Liver (tissue), 9 donors: Measurements from ENCODE around the gene RASA1. TPM values are rescaled to one million over a fixed set of nuclear protein-coding genes. Genes with fewer than 3 reads are reported as not detected.
A peak's percentile ranks its signal among the peaks of the same experiment; 100 is the strongest.

Experiments
- DNase-seq: peaks from one replicate; pipeline ENCODE4 v3.0.0-alpha.2; 2017; ENCODE audit warnings: low spot score
- H3K27ac ChIP-seq, 2 donors: one replicate each; pipeline ENCODE4 v1.7.0; 2013; ENCODE audit warnings: inconsistent platforms in 2 of 2, low read length in 2 of 2, control low read depth in 1 of 2, low read depth in 1 of 2, mild to moderate bottlenecking in 1 of 2
- H3K27me3 ChIP-seq, 4 donors: one replicate each; pipeline versions ENCODE4 v1.6.1 to v1.7.0; 2013; ENCODE audit warnings: low read length in 3 of 4, inconsistent platforms in 1 of 4, mild to moderate bottlenecking in 1 of 4, moderate library complexity in 1 of 4; ENCODE audit not compliant: control insufficient read depth in 4 of 4, insufficient read depth in 4 of 4
- H3K36me3 ChIP-seq, 4 donors: one replicate each; pipeline versions ENCODE4 v1.6.1 to v1.7.0; 2013; ENCODE audit warnings: low read length in 3 of 4, mild to moderate bottlenecking in 3 of 4, low read depth in 1 of 4, moderate library complexity in 1 of 4; ENCODE audit not compliant: control insufficient read depth in 4 of 4, insufficient read depth in 3 of 4
- H3K4me1 ChIP-seq, 4 donors: one replicate each; pipeline versions ENCODE4 v1.6.1 to v1.7.0; 2013; ENCODE audit warnings: low read length in 3 of 4, mild to moderate bottlenecking in 3 of 4, moderate library complexity in 1 of 4; ENCODE audit not compliant: control insufficient read depth in 4 of 4, insufficient read depth in 4 of 4
- H3K4me3 ChIP-seq, 3 donors: one replicate each; pipeline versions ENCODE4 v1.6.1 to v1.7.0; 2013; ENCODE audit warnings: low read length in 3 of 3, control low read depth in 1 of 3, low read depth in 1 of 3, mild to moderate bottlenecking in 1 of 3
- H3K9ac ChIP-seq, 2 donors: one replicate each; pipeline ENCODE4 v1.7.0; 2013; ENCODE audit warnings: low read length in 2 of 2, mild to moderate bottlenecking in 2 of 2, moderate library complexity in 2 of 2, control low read depth in 1 of 2, low read depth in 1 of 2
- H3K9me3 ChIP-seq, 4 donors: one replicate each; pipeline versions ENCODE4 v1.6.1 to v1.7.0; 2013; ENCODE audit warnings: low read length in 3 of 4; ENCODE audit not compliant: control insufficient read depth in 4 of 4
- EGR1 ChIP-seq, 2 donors: IDR thresholded peaks; 2 replicates each; pipeline ENCODE4 v1.6.1; 2016 to 2018; ENCODE audit warnings: antibody characterized with exemption in 2 of 2, low read depth in 2 of 2
- FOXA1 ChIP-seq: IDR thresholded peaks from 2 replicates; pipeline ENCODE4 v1.6.1; 2016; ENCODE audit warnings: antibody characterized with exemption
- FOXA2 ChIP-seq: IDR thresholded peaks from 2 replicates; pipeline ENCODE4 v1.6.1; 2016; ENCODE audit warnings: antibody characterized with exemption
- GABPA ChIP-seq, 2 donors: IDR thresholded peaks in 1 of 2; conservative IDR thresholded peaks in 1 of 2; 2 replicates each; pipeline ENCODE4 v1.6.1; 2016; ENCODE audit warnings: antibody characterized with exemption in 2 of 2, mild to moderate bottlenecking in 1 of 2, moderate library complexity in 1 of 2
- HNF4A ChIP-seq, 2 donors: conservative IDR thresholded peaks; 2 replicates each; pipeline ENCODE4 v1.6.1; 2016; ENCODE audit warnings: antibody characterized with exemption in 2 of 2, mild to moderate bottlenecking in 2 of 2
- HNF4G ChIP-seq: IDR thresholded peaks from 2 replicates; pipeline ENCODE4 v1.6.1; 2016; ENCODE audit warnings: antibody characterized with exemption
- JUND ChIP-seq, 2 donors: IDR thresholded peaks; 2 replicates each; pipeline ENCODE4 v1.6.1; 2016; ENCODE audit warnings: antibody characterized with exemption in 2 of 2
- NR2F2 ChIP-seq: IDR thresholded peaks from 2 replicates; pipeline ENCODE4 v1.6.1; 2016; ENCODE audit warnings: antibody characterized with exemption
- RAD21 ChIP-seq, 2 donors: IDR thresholded peaks; 2 replicates each; pipeline ENCODE4 v1.6.1; 2016; ENCODE audit warnings: antibody characterized with exemption in 2 of 2, mild to moderate bottlenecking in 2 of 2
- RXRA ChIP-seq, 2 donors: IDR thresholded peaks; 2 replicates each; pipeline ENCODE4 v1.6.1; 2017 to 2018; ENCODE audit warnings: antibody characterized with exemption in 2 of 2, mild to moderate bottlenecking in 1 of 2
- SP1 ChIP-seq: IDR thresholded peaks from 2 replicates; pipeline ENCODE4 v1.6.1; 2018; ENCODE audit warnings: antibody characterized with exemption, mild to moderate bottlenecking
- TAF1 ChIP-seq: conservative IDR thresholded peaks from 2 replicates; pipeline ENCODE4 v1.6.1; 2016; ENCODE audit warnings: antibody characterized with exemption, mild to moderate bottlenecking
- YY1 ChIP-seq: IDR thresholded peaks from 2 replicates; pipeline ENCODE4 v1.6.1; 2016; ENCODE audit warnings: antibody characterized with exemption, mild to moderate bottlenecking
- WGBS: extraction: QIAGEN DNeasy Blood & Tissue Kit; methylation state at CpG from one replicate; pipeline ENCODE4 v1.1.7; 2013; 5-methylcytosine and 5-hydroxymethylcytosine counted together
- polyA plus RNA-seq, 2 donors: library from polyadenylated mRNA; stranded (reverse) in 1 of 2; unstranded in 1 of 2; fragments of 200-250 nt in 1 of 2; fragments of >200 nt in 1 of 2; fragmentation: Nextera tagmentation in 1 of 2; extraction: Ambion mirVana in 1 of 2; gene quantifications; one replicate each; pipeline versions ENCODE4 v1.2.1 to v1.2.3, GENCODE V29; 2013 to 2015
- total RNA-seq, 2 donors: library from RNA; depleted of rRNA; stranded (reverse); fragments of >200 nt; gene quantifications; one replicate each; pipeline ENCODE4 v1.2.3, GENCODE V29; 2014
- TF ChIP-seq, protein P1 (sequence below): IDR thresholded peaks from 2 replicates; pipeline ENCODE4 v1.6.1; 2016; ENCODE audit warnings: antibody characterized with exemption
- TF ChIP-seq, protein P2 (sequence below): IDR thresholded peaks from 2 replicates; pipeline ENCODE4 v1.6.1; 2016; ENCODE audit warnings: antibody characterized with exemption, mild to moderate bottlenecking
- TF ChIP-seq, protein P3 (sequence below): IDR thresholded peaks from 2 replicates; pipeline ENCODE4 v1.6.1; 2016; ENCODE audit warnings: antibody characterized with exemption
- TF ChIP-seq, protein P4 (sequence below): IDR thresholded peaks from 2 replicates; pipeline ENCODE4 v1.6.1; 2016; ENCODE audit warnings: antibody characterized with exemption
- TF ChIP-seq, protein P5 (sequence below): fragments of 150-350 bp; IDR thresholded peaks from 2 replicates; pipeline ENCODE4 v1.5.1; 2017; ENCODE audit warnings: improper control_type of control experiment, low read depth, low read length; ENCODE audit not compliant: missing input control
- donor health status: healthy.
- donor health status: healthy.
- donor health status: healthy.
- donor health status: healthy.
- donor health status: healthy.

The RASA1 gene
- total and polyA plus RNA-seq, 4 donors, result 3.7 to 18.1 (median 7.0) TPM

DNA sequence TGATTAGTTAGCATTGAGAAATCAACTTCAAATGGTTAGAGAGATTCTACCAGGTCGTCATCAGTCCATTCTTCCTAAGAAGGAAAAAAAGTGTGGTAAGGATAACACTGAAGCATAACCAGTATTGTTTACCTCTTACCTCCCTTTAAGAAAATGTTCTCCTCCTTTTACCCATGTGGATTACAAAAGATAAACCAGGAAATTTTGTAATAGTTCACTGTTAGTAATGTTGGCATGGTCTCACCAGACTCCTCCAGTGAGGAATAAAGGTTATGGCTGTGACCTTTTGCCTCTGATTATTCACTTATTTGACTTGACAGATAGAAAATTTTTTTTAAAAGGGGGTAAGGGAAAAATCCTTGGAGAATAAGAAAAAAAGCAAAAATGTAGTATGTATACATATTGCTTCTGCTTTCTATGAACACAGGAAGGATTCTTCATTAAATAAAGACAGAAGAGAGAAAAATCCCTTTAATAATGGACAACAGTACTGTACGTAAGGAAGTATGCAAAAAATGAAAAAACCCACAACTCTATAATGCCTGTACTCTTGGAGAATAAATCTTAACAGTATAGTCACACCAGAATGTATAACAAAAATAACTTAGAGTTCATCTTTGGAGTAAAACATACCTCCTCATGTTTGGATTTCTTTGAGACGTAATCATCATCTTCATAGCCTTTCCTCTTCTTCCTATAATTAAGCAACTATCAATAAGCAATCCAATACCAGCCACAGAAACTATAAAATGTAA, 126.9 kb downstream of the RASA1 start:
- H3K27ac ChIP-seq, result peak overlapping the region in 1 of 2 donors; percentile 34
- H3K4me1 ChIP-seq, result peaks cover 15 to 49% (median 29%) of the 10 kb centered on the region in 4 donors
- peaks cover 4 to 44% (median 23%) of the 10 kb centered on the region in 4 donors for H3K36me3 ChIP-seq
- no peak for DNase-seq
- no peaks in the 10 kb centered on the region for H3K9me3 ChIP-seq
- 82% methylated on average over 3 of the region's 3 CpGs for WGBS
- no peak overlapping the region for H3K9ac ChIP-seq
- no peak overlapping the region for H3K4me3 ChIP-seq
- no peaks in the 10 kb centered on the region for H3K27me3 ChIP-seq
- TF ChIP-seq EGR1 (IDR thresholded peaks at IDR 0.05; ENCODE audit: low read depth in 2 of 2) (no peak), JUND (IDR thresholded peaks at IDR 0.05) (peak in 1 of 2 donors; percentile 29), FOXA1 (no peak), FOXA2 (no peak), RXRA (IDR thresholded peaks at IDR 0.05) (peak; percentile 36 to 61), NR2F2 (peak; percentile 39), YY1 (no peak), TAF1 (no peak), RAD21 (IDR thresholded peaks at IDR 0.05) (no peak), SP1 (no peak), HNF4G (no peak), GABPA (IDR thresholded peaks at IDR 0.05 in 1 of 2, conservative IDR thresholded peaks at IDR 0.05 in 1 of 2) (no peak), HNF4A (conservative IDR thresholded peaks at IDR 0.05) (peak; percentile 54 to 60)
- TF ChIP-seq, protein P1, sequence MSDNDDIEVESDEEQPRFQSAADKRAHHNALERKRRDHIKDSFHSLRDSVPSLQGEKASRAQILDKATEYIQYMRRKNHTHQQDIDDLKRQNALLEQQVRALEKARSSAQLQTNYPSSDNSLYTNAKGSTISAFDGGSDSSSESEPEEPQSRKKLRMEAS, result peak; percentile 37
- TF ChIP-seq, protein P2, sequence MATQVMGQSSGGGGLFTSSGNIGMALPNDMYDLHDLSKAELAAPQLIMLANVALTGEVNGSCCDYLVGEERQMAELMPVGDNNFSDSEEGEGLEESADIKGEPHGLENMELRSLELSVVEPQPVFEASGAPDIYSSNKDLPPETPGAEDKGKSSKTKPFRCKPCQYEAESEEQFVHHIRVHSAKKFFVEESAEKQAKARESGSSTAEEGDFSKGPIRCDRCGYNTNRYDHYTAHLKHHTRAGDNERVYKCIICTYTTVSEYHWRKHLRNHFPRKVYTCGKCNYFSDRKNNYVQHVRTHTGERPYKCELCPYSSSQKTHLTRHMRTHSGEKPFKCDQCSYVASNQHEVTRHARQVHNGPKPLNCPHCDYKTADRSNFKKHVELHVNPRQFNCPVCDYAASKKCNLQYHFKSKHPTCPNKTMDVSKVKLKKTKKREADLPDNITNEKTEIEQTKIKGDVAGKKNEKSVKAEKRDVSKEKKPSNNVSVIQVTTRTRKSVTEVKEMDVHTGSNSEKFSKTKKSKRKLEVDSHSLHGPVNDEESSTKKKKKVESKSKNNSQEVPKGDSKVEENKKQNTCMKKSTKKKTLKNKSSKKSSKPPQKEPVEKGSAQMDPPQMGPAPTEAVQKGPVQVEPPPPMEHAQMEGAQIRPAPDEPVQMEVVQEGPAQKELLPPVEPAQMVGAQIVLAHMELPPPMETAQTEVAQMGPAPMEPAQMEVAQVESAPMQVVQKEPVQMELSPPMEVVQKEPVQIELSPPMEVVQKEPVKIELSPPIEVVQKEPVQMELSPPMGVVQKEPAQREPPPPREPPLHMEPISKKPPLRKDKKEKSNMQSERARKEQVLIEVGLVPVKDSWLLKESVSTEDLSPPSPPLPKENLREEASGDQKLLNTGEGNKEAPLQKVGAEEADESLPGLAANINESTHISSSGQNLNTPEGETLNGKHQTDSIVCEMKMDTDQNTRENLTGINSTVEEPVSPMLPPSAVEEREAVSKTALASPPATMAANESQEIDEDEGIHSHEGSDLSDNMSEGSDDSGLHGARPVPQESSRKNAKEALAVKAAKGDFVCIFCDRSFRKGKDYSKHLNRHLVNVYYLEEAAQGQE, result no peak
- TF ChIP-seq, protein P3, sequence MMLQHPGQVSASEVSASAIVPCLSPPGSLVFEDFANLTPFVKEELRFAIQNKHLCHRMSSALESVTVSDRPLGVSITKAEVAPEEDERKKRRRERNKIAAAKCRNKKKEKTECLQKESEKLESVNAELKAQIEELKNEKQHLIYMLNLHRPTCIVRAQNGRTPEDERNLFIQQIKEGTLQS, result no peak
- TF ChIP-seq, protein P4, sequence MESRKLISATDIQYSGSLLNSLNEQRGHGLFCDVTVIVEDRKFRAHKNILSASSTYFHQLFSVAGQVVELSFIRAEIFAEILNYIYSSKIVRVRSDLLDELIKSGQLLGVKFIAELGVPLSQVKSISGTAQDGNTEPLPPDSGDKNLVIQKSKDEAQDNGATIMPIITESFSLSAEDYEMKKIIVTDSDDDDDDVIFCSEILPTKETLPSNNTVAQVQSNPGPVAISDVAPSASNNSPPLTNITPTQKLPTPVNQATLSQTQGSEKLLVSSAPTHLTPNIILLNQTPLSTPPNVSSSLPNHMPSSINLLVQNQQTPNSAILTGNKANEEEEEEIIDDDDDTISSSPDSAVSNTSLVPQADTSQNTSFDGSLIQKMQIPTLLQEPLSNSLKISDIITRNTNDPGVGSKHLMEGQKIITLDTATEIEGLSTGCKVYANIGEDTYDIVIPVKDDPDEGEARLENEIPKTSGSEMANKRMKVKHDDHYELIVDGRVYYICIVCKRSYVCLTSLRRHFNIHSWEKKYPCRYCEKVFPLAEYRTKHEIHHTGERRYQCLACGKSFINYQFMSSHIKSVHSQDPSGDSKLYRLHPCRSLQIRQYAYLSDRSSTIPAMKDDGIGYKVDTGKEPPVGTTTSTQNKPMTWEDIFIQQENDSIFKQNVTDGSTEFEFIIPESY, result no peak
- TF ChIP-seq, protein P5, sequence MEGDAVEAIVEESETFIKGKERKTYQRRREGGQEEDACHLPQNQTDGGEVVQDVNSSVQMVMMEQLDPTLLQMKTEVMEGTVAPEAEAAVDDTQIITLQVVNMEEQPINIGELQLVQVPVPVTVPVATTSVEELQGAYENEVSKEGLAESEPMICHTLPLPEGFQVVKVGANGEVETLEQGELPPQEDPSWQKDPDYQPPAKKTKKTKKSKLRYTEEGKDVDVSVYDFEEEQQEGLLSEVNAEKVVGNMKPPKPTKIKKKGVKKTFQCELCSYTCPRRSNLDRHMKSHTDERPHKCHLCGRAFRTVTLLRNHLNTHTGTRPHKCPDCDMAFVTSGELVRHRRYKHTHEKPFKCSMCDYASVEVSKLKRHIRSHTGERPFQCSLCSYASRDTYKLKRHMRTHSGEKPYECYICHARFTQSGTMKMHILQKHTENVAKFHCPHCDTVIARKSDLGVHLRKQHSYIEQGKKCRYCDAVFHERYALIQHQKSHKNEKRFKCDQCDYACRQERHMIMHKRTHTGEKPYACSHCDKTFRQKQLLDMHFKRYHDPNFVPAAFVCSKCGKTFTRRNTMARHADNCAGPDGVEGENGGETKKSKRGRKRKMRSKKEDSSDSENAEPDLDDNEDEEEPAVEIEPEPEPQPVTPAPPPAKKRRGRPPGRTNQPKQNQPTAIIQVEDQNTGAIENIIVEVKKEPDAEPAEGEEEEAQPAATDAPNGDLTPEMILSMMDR, result no peak
